Kidney (tissue), 14 donors: ENCODE measurements around the gene CCDC85A. TPM values are rescaled to one million over a fixed set of nuclear protein-coding genes. Genes with fewer than 3 reads are reported as not detected.

Source experiments
- DNase-seq, 5 donors: peaks; one replicate each; pipeline ENCODE4 v3.0.0-alpha.2; 2013 to 2020
- FAIRE-seq: peaks from 2 replicates; lab custom pipeline; 2012; peaks lifted over from hg19 to GRCh38; lab: Jason Lieb, UNC
- H3K27ac ChIP-seq, 2 donors: one replicate each; pipeline ENCODE4 v1.7.0; 2013; ENCODE audit warnings: low read depth in 2 of 2, low read length in 2 of 2, inconsistent platforms in 1 of 2
- H3K27me3 ChIP-seq: one replicate; pipeline ENCODE4 v1.7.1; 2013; ENCODE audit warnings: low read length, inconsistent platforms; ENCODE audit not compliant: control insufficient read depth, insufficient read depth
- H3K36me3 ChIP-seq, 3 donors: one replicate each; pipeline versions ENCODE4 v1.7.0 to v1.7.1; 2013; ENCODE audit warnings: low read length in 3 of 3, control low read depth in 1 of 3, inconsistent platforms in 1 of 3; ENCODE audit not compliant: insufficient read depth in 3 of 3, control insufficient read depth in 2 of 3
- H3K4me1 ChIP-seq, 3 donors: one replicate each; pipeline versions ENCODE4 v1.7.0 to v1.7.1; 2013; ENCODE audit warnings: low read length in 3 of 3, inconsistent platforms in 1 of 3, low read depth in 1 of 3; ENCODE audit not compliant: control insufficient read depth in 2 of 3, insufficient read depth in 2 of 3
- H3K4me3 ChIP-seq, 3 donors: one replicate each; pipeline versions ENCODE4 v1.7.0 to v1.8.1; 2013; ENCODE audit warnings: low read length in 3 of 3, control low read depth in 1 of 3, inconsistent platforms in 1 of 3
- H3K9ac ChIP-seq, 3 donors: one replicate each; pipeline versions ENCODE4 v1.7.0 to v1.7.1; 2013; ENCODE audit warnings: low read length in 3 of 3, control low read depth in 1 of 3, inconsistent platforms in 1 of 3
- H3K9me3 ChIP-seq, 3 donors: one replicate each; pipeline versions ENCODE4 v1.7.0 to v1.7.1; 2013; ENCODE audit warnings: low read length in 3 of 3, control low read depth in 1 of 3, inconsistent platforms in 1 of 3; ENCODE audit not compliant: control insufficient read depth in 2 of 3, insufficient read depth in 1 of 3
- CTCF ChIP-seq: IDR thresholded peaks from 3 replicates; pipeline ENCODE4 v1.5.1; 2012; ENCODE audit warnings: mild to moderate bottlenecking, moderate library complexity, borderline replicate concordance; ENCODE audit not compliant: insufficient read depth; ENCODE audit errors: extremely low read depth
- intact Hi-C: fragments of 100-400 bp; cut with DNase I; formaldehyde crosslinking; loops from one replicate; pipeline ENCODE4 v1.11.1; 2022
- polyA plus RNA-seq: library from polyadenylated mRNA; stranded (reverse); fragments of 350-450 nt; fragmentation: Illumina TruSeq; extraction: RNeasy Lipid Tissue Mini Kit (QIAGEN cat#74804); gene quantifications from one replicate; pipeline ENCODE4 v1.2.3, GENCODE V29; 2014; ENCODE audit warnings: low read depth, low replicate concordance; ENCODE audit not compliant: insufficient read depth
- total RNA-seq: library from RNA; stranded (reverse); fragmentation: NEBNext Ultra II Directional; extraction: Animal tissue kit (Norgen Biotek cat#: 25700); gene quantifications from one replicate; pipeline ENCODE4 v1.2.1, GENCODE V29; 2021
- donor health status: control.
- donor health status: control.
- donor health status: control.
- donor health status: control.
- donor health status: control.
- donor health status: DM: yes; HTN: yes; CAD: no.
- donor health status: Normal renal cell carcinoma (clear cell type).

The CCDC85A gene
- total and polyA plus RNA-seq, 2 donors from 2014 or later = 0.65 to 2.1 TPM

DNA sequence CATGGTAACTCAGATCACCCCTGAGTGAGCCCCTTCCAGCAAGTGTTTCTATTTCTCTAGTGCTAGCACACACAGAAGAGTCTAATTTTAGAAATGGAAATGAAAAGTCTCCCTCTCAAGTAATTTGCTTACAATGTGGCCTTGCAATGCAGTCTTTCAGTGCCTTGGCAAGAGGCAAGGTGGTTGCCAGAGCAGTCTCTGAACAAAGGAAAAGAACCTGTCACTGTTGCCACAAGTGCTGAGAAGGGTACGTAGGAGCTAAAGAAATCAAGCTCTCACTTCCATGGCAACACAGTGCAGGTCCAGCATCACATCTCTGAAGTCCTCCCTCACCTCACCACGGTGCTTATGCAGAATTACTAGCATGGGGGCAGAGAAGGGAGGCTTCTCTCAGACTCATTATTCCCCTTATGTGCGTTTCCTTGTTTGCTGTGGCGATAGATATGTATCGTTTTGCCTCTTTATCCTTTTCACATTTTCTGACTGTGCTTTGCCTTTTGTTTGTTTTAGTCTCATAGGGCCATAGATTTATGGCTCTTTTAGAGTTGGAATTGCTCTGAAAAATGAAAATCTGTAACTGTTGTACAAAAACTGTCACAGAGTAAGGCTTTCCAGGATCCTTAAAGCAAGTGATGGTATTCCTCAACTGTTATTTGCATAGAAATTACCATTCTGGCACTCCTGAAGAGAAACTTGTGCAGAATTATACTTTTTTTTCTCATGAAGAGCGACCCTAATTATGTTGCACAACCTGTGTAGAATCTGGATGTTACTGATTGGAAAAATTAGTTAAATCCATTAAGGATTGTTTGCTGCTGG, 164.8 kb downstream of the CCDC85A start:
- Histone ChIP-seq H3K4me1 (no peaks in the 10 kb centered on the region), H3K27me3 (no peaks in the 10 kb centered on the region), H3K9me3 (no peaks in the 10 kb centered on the region), H3K36me3 (no peaks in the 10 kb centered on the region), H3K4me3 (no peak overlapping the region), H3K9ac (no peak overlapping the region), H3K27ac (no peak overlapping the region)
- no peak for FAIRE-seq
- no peak for DNase-seq
- TF ChIP-seq CTCF = no peak
- intact Hi-C loops = no loop called here

GRCh38 chr2:56357655-56358295, 174.0 kb downstream of the CCDC85A start:
- no peak for FAIRE-seq
- no peaks in the 10 kb centered on the region for H3K4me1 ChIP-seq
- no peak for DNase-seq
- H3K36me3 ChIP-seq = no peaks in the 10 kb centered on the region
- H3K27ac ChIP-seq = no peak overlapping the region
- H3K4me3 ChIP-seq = no peak overlapping the region
- no peaks in the 10 kb centered on the region for H3K9me3 ChIP-seq
- no peak overlapping the region for H3K9ac ChIP-seq
- H3K27me3 ChIP-seq = no peaks in the 10 kb centered on the region
- intact Hi-C loops = no loop called here
- no peak for TF ChIP-seq CTCF

DNA sequence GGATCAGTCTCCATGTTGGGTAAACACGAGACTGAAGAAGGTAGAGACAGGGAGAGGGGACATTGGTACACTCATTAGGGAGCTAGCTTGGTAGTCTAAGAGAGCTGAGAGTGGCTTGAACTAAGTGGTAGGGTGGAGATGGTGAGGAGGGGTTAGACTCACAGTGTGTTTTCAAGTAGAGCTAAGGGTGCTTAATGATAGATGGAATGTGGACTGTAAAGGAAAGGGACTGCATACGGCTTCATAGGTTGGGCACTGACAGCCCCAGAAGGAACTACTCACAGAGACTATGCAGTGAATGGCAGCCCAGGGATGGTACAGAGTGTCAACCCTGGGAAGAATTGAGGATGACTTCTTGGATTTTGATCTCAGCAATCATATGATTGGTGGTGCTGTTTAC, 178.1 kb downstream of the CCDC85A start:
- no peak overlapping the region for H3K27ac ChIP-seq
- H3K9ac ChIP-seq = no peak overlapping the region
- H3K4me3 ChIP-seq = no peak overlapping the region
- intact Hi-C loops = no loop called here
- DNase-seq = no peak
- H3K27me3 ChIP-seq = no peaks in the 10 kb centered on the region
- TF ChIP-seq CTCF = no peak
- no peaks in the 10 kb centered on the region for H3K36me3 ChIP-seq
- H3K4me1 ChIP-seq = no peaks in the 10 kb centered on the region
- H3K9me3 ChIP-seq = no peaks in the 10 kb centered on the region
- no peak for FAIRE-seq
